GM12892 (cell line): ENCODE data around the gene NOC4L.

Experiments
- POLR2A ChIP-seq: IDR thresholded peaks from 2 replicates; pipeline ENCODE4 v1.6.1; 2011; ENCODE audit warnings: low read depth, low read length, control low read depth
- POLR2AphosphoS5 ChIP-seq: IDR thresholded peaks from 2 replicates; pipeline ENCODE4 v1.6.1; 2011; ENCODE audit warnings: low read depth, low read length, control low read depth

- TF ChIP-seq POLR2A (no peak), POLR2AphosphoS5 (no peak)
Measured at GRCh38 chr12:132172619-132173018, 28.4 kb downstream of the NOC4L start.
